ENCODE results near the gene ZMIZ1.

The ZMIZ1 gene

DNA sequence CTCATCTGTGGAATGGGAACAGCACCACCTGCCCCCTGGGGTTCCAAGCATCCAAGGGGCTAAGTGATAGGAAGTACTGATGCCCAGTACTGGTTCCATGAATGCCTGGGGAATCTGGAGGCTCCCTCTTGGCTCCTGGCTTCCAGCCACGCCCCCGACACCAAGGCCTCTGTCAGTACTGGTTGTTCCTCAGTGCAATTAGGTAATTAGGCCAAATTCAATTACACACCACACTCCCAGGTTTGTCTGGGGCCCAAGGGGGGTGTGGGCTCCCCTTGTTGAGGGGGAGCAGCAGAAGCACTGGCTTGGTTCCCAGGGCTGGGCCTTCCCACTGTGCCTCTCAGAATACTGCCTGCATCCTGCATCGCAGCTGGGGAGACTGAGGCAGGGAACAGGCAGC lies 164.1 kb downstream of the ZMIZ1 start:
- DNase-seq (ENCODE audit: low read depth), result no peak

DNA sequence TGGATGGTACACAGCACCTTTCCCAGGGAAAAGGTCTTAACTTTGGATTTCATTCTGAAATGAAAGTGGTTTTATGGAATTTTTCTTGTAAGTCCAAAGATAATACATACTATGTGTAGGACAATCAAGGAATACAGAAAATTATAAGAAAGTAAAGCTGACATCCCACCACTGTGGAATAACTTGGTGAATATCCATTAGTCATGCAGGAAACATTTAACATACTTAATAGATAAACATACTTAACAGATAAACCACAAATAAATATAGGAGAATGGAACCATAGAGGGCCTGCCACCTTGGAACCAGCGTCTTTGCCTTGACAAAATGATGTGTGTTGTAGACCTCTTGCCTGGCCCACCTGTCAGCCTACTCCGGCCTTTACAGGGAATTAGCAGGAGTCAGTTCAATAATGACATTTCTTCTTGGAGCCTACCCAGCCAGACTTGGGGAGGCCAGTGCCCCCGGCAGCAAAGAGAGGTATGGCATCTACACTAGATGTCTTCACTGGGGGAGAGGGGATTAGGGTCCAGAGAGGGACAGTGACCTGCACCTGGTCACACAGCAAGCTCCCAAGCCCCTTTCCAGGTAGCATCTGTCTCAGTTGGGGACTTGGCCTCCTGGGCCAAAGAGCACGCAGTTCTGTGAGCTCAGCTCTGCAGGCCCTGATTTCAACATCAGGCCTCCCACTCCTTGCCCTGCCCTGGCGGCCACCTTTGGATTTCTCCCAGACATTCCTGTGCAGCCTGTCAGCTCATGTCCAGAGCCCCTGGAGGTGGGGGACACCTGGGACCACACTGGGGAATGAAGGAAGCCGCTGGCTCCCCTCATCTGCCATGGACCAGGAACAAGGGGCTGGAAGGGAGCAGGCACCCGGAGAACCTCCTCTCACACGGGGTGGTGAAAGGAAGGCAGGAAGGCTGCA lies 165.9 kb downstream of the ZMIZ1 start:
- no peak for DNase-seq (ENCODE audit: low read depth)

DNA sequence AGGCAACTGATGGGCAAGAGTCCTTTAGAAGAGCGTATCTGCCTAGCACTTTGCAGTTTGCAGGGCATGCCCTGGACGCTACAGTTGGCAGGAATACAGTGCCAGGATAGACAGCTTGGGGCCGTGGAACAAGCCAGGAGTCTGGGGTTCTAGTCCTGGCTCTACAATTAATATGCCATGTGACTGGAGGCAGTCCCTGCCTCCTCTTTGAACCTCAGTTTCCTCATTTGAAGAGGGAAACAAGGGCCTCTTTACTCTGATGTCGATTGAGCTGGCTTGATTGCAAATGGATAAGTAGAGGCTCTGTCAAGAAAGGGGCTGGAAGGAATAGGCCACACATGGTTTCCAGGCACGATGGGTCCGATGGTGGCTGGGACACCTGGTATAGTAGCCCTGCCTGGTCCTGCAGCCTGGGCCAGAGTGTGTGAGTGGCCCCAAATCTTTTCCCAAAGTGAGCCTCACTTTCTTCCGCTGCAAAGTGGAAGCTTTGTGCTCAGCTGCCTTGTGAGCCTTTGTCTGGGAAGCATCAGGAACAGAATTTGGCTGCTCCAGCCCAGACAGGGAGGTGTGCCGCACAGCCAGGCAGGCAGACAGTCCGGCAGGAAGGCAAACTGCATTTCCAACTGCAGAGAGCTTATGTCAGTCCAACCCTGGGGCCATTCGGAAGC lies 167.1 kb downstream of the ZMIZ1 start:
- DNase-seq (ENCODE audit: low read depth), result no peak

- no peak for DNase-seq (ENCODE audit: low read depth)
These were observed 167.6 kb downstream of the ZMIZ1 start for GRCh38 chr10:79236433-79236765.

DNA sequence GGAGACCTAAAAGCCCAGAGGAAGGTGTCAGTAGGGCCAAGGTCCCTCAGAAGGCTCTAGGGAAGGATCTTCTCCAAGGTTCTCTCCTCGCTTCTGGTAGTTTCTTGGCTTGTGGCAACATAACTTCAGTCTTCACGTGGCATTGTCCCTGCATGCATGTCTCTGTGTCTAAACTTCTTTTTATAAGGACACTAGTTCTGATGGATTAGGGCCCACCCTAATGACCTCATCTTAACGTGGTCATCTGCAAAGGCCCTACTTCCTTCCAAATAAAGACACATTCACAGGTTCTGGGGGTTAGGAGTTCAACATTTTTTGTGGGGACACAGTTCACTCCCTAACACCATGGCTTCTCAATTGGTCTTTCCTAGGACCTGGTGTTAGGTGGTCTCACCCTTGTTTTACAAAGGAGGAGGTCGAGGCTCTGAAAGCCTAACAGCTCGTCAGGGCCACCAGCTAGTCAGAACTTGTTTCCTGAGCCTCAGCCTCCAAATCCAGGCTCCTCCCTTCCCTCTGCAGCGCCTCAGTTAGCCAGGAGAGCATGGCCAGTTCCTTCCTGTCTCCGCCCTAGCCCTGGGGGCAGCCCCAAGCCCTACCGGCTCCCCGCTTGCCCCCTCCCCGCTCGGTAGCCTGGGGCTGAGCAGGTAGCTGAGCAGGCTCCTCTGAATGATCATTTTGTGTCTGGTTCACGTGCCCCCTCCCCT lies 168.8 kb downstream of the ZMIZ1 start:
- no peak for DNase-seq (ENCODE audit: low read depth)

- DNase-seq (ENCODE audit: low read depth), result no peak
These were observed 169.4 kb downstream of the ZMIZ1 start for GRCh38 chr10:79238158-79238520.

DNA sequence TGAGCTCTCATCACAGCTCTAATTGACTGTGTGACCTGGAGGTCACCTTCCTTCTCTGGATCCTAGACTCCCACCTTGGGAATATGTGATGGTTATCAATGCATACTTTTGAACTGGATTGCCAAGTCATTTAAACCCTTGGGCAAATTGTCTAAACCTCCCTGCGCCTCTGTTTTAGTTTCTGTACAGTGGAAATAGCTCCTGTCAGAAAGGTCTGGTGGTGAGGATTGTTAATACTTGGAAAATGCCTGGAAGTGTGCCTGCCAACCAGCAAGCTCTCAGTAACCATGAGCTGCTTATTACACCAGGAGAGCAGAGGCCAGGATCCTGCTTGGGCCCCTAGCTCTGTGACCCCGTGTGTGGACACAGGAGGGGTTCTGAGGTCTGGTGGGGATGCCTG lies 169.8 kb downstream of the ZMIZ1 start:
- no peak for DNase-seq (ENCODE audit: low read depth)

DNA sequence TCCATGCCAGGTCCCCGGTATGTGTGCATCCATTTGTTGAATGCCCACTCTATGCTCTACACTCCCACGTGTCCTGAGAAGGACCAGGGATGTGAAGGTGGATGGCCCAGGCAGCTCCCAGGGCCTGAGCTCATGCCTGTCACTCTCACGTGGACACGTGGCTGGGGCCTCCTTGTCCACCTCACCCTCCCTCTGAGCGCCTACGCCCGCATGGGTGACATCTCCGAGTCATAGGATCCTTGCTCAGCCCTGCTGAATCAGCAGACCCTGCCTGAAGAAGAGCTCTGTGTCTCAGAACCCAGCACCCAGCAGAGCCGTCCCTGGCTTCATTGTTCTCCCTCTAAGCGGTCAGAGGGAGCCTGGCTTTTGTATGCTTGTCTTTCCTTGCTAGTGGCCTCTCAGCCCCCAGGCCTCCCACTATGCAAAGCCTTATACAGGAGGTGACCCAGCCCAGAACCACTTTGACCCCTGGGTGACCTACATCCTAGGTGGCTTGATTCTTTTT lies 170.6 kb downstream of the ZMIZ1 start:
- no peak for DNase-seq (ENCODE audit: low read depth)

- DNase-seq (ENCODE audit: low read depth), result no peak
These were observed 171.3 kb downstream of the ZMIZ1 start for GRCh38 chr10:79239924-79240581.

GRCh38 chr10:79241629-79241989 lies 172.8 kb downstream of the ZMIZ1 start:
- DNase-seq (ENCODE audit: low read depth), result no peak

DNA sequence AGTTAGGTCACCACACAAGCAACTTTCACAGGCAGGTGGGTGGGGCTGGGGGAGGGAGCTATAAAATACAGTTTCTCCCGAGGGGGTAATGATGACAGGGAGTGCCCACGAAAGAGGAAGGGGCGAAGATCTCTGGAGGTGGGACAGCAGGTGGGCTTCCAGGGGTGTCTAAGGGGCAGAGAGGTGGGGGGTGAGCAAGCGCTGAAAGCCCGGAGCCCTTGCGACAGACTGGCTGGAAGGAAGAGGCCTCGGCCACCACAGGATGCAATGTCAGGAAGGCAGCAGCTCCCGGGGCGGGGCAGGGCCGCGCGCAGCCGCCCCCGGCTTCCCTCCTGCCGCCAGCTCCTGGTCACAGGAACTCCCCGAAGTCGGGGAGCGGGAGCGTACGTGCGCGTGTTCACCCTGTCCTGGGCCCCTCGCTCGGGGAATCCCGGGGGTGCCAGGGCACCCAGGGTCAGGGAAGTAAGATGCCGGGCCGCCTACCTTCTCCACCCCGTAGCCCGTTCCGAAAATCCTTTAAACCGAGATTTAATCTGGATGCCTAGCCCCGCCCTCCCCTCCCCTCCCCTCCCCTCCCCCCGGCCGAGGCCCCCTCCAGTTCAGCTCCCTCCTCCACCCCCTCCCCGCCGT lies 173.3 kb downstream of the ZMIZ1 start:
- DNase-seq (ENCODE audit: low read depth), result no peak

DNA sequence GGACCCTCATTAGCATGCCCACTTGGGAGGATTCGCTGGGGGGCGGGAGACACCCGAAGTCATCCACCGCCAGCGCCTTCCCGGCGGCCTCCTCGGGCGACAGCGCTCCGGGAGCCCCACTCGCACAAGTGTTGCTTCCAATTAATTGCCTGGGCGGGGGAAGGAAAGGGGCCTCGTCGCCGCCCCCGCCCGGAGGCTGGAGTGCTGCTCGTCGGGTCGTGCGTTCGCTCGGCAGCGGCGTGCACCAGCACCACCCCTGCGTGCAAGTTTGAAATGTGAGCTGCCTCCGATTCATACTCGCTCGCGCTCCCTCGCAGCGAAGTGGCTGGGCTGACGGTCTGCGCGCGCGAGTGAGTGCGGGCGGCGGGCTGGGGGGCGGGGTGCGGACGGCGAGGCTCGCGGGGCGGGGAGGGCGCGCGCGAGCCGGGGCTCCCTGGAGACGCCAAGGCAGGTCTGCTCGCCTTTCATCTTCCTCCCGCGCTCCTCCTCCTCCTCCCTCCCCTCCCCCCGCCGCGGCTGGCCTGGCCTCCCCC lies 173.9 kb downstream of the ZMIZ1 start:
- peak; percentile 33 for DNase-seq (ENCODE audit: low read depth)

DNA sequence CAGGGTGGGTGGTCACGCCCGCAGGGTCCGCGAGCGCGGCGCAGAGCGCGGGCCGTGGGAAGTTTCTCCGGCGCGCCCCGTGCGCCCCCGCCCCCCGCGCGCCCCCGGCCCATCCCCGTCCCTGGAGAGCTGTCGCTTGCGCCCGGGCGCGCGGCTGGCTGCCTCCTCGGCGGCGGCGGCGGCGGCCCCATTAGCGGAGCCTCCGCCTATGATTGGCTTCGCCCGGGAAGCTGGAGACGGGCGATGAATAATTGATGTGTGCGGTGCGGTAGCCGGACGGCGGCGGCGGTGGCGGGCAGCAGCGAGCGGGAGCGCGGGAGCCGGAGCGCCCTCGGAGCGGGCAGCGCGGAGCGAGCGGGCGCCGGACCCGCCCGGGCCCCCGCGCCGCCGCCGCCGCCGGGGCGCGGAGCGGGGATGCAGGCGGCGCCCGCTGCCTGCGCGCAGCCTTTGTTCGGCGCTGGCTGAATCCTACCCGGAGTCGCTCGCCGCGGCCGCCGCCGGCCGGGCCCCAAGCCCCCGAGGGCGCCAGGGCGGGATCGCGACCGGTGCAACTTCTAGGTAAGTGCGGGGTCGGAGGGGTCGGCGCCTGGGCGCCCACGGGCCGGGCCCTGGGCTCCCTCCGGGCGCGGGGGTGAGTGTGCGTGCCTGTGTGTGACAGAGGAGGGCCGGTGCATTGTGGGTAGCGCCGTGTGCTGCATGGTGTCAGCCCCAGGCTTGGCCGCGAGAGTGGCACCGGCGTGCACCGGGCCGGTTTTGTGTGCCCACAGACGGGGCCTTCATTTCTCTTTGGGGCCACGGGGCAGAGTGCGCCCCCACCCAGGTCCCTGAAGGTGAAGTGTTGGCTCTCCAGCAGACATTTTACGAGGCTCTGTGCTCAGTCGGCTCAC lies 174.7 kb downstream of the ZMIZ1 start:
- DNase-seq (ENCODE audit: low read depth), result peak; percentile 49

DNA sequence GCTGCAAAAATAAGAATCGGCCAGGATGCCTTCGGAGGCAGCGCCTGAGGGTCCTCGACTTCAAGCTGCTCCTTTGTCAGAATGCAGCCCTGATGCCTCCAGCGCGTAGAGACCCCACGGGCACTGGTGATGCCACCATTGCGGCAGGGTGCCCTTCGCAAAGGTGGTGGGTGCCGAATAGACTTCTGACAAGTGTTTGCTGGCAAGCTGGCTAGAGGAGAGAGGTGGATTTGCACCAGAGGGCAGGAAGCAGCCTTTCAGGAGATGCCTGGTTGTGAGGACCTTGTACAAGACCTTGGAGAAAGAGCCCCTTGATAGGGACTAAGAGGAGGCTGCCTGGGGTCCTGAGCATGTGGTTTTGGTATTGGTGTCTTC lies 175.3 kb downstream of the ZMIZ1 start:
- DNase-seq (ENCODE audit: low read depth), result no peak

GRCh38 chr10:79244841-79245504 lies 176.2 kb downstream of the ZMIZ1 start:
- no peak for DNase-seq (ENCODE audit: low read depth)

GRCh38 chr10:79245539-79246208 lies 176.9 kb downstream of the ZMIZ1 start:
- no peak for DNase-seq (ENCODE audit: low read depth)

- no peak for DNase-seq (ENCODE audit: low read depth)
These were observed 177.4 kb downstream of the ZMIZ1 start for GRCh38 chr10:79246209-79246581.

DNA sequence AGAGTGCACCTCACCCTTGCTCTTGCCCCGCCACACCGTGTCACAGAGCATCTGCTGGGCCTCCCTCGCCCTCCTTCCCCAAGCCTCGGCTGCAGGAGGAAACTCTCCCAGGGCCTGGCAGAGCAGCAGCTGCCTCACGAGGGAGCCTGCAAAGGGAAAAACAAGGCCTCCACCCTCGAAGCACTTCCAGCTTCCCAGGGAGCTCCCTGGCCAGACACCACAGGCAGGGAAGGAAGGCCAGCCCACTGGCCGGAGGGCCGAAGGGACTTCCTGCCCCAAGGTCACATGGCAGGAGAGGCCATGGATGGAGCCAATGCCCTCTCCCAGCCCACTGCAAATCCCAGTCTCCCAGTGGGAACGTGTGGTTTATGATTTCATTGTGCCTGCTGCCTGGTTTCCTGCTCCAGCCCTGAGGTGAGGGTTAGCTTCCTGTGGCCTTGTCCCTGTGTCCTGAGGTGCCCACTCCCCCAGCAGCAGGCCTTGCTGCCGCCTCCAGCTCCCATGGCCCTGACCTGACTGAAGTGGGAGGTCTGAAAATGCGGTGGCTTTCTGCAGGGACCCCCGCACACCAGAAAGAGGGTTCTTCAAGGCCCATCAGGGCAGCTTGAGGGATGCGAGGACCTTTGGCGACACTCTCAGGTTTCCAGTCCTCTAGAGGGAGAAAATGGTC lies 178.0 kb downstream of the ZMIZ1 start:
- DNase-seq (ENCODE audit: low read depth), result no peak
